ENCODE measurements around the gene THBS2.

The THBS2 gene

DNA sequence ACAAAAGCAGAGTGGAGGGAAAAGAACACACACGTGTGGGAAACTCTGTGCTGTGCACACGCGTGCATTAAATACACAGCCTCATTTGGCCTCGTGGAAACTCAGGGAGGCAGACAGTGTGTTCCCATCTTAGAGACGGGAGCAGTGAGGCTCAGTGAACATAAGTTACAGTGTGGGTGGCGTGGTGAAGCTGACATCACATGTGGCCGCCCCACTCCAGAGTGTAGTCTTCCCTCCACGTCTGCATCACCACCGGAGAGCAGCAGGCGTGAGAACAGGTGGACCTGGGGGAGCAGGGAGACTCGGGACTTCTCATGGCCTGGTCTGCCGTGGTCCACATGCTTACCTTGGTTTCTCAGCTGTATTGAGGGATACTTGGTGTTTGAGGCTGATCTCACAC lies 51.7 kb downstream of the THBS2 start:
- H3K4me3 ChIP-seq (replicated peaks; ENCODE audit: insufficient read depth, low read length) = no peak overlapping the region
- no peak for DNase-seq (ENCODE audit: low read depth in 1 of 2, low spot score in 1 of 2)
- no peaks in the 10 kb centered on the region for H3K27me3 ChIP-seq (ENCODE audit: insufficient read depth, poor library complexity, severe bottlenecking)
- no peak for TF ChIP-seq SPI1 (IDR thresholded peaks at IDR 0.05; ENCODE audit: borderline replicate concordance, low read depth)
- TF ChIP-seq, protein P1, sequence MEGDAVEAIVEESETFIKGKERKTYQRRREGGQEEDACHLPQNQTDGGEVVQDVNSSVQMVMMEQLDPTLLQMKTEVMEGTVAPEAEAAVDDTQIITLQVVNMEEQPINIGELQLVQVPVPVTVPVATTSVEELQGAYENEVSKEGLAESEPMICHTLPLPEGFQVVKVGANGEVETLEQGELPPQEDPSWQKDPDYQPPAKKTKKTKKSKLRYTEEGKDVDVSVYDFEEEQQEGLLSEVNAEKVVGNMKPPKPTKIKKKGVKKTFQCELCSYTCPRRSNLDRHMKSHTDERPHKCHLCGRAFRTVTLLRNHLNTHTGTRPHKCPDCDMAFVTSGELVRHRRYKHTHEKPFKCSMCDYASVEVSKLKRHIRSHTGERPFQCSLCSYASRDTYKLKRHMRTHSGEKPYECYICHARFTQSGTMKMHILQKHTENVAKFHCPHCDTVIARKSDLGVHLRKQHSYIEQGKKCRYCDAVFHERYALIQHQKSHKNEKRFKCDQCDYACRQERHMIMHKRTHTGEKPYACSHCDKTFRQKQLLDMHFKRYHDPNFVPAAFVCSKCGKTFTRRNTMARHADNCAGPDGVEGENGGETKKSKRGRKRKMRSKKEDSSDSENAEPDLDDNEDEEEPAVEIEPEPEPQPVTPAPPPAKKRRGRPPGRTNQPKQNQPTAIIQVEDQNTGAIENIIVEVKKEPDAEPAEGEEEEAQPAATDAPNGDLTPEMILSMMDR (IDR thresholded peaks at IDR 0.05; ENCODE audit: insufficient read depth, low read length) = no peak
- H3K27ac ChIP-seq (replicated peaks) = no peak overlapping the region

DNA sequence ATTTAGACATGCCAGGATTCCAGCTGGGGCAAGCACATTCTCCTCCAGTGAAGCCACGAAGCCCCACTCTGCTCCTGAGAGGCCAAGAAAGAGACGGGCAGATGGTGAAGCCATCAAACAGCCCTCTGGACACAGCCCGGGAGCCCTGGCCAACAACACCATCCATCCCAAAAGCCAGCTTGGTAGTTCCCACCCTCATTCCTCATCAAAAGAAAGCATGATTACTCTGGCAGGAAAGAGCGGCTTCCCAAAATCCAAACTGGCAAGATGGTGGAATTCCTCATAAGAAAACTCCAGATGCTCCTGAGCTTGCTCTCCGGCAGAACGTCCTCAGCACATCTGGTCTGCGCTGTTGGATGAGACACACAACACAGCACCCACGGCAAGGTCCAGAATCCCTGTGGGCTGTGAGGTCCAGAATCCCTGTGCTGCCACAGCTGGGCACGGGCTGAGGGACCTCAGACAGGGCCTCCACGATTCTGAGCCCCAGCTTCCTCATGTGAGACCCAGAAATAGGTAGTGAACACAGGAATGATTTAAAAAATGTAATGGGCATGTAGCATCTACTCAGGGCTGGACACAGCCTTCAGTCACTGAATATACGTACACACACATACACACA lies 52.6 kb downstream of the THBS2 start:
- no peak overlapping the region for H3K4me3 ChIP-seq (replicated peaks; ENCODE audit: insufficient read depth, low read length)
- no peak for TF ChIP-seq POLR2AphosphoS5 (IDR thresholded peaks at IDR 0.05; ENCODE audit: low read depth)
- TF ChIP-seq GABPA (IDR thresholded peaks at IDR 0.05; ENCODE audit: low read depth) = no peak
- TF ChIP-seq, protein P1 (IDR thresholded peaks at IDR 0.05; ENCODE audit: insufficient read depth, low read length) = no peak
- TF ChIP-seq, protein P2, sequence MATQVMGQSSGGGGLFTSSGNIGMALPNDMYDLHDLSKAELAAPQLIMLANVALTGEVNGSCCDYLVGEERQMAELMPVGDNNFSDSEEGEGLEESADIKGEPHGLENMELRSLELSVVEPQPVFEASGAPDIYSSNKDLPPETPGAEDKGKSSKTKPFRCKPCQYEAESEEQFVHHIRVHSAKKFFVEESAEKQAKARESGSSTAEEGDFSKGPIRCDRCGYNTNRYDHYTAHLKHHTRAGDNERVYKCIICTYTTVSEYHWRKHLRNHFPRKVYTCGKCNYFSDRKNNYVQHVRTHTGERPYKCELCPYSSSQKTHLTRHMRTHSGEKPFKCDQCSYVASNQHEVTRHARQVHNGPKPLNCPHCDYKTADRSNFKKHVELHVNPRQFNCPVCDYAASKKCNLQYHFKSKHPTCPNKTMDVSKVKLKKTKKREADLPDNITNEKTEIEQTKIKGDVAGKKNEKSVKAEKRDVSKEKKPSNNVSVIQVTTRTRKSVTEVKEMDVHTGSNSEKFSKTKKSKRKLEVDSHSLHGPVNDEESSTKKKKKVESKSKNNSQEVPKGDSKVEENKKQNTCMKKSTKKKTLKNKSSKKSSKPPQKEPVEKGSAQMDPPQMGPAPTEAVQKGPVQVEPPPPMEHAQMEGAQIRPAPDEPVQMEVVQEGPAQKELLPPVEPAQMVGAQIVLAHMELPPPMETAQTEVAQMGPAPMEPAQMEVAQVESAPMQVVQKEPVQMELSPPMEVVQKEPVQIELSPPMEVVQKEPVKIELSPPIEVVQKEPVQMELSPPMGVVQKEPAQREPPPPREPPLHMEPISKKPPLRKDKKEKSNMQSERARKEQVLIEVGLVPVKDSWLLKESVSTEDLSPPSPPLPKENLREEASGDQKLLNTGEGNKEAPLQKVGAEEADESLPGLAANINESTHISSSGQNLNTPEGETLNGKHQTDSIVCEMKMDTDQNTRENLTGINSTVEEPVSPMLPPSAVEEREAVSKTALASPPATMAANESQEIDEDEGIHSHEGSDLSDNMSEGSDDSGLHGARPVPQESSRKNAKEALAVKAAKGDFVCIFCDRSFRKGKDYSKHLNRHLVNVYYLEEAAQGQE (IDR thresholded peaks at IDR 0.05; ENCODE audit: insufficient replicate concordance, low read depth) = no peak
- H3K27ac ChIP-seq (replicated peaks) = no peak overlapping the region
- DNase-seq (ENCODE audit: low read depth in 1 of 2, low spot score in 1 of 2) = no peak
- H3K27me3 ChIP-seq (ENCODE audit: insufficient read depth, poor library complexity, severe bottlenecking) = no peaks in the 10 kb centered on the region

DNA sequence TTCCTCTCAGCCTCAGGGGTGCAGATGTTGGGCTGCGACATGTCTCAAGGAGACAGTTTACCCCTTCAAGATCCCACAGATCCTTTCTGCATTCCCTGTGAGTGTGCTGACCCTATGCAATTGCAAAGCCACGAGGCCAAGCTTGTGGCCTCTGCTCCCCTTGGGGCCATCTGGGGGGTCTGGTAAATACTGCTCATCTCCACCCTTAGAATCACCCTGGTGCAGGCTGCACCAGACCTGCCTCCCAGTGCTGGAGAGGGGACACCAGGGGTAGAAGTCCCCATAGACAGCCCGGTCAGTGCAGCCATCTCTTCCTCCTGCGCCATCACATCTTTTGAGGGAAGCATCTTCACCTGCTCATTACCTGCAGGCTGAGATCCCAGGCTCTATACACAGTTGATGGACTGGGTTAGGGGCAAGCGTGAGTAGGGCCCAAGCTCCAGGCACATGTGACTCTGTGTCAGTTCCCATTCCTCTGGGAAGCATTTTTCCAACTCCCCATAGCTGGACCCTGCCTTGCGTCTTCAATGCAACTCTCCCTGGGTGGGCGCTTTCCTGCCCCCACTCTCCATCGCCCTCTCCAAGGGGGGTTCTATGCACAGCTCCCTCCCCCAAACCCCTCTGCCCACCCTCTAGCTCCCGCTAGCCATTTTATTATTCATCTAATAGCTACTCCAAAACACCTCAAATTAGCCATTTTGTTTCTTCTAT lies 53.9 kb downstream of the THBS2 start:
- DNase-seq (ENCODE audit: low read depth in 1 of 2, low spot score in 1 of 2) = no peak
- no peak for TF ChIP-seq POLR2AphosphoS5 (IDR thresholded peaks at IDR 0.05; ENCODE audit: low read depth)
- no peak for TF ChIP-seq SPI1 (IDR thresholded peaks at IDR 0.05; ENCODE audit: borderline replicate concordance, low read depth)
- TF ChIP-seq, protein P1 (IDR thresholded peaks at IDR 0.05; ENCODE audit: insufficient read depth, low read length) = no peak
- TF ChIP-seq, protein P2 (IDR thresholded peaks at IDR 0.05; ENCODE audit: insufficient replicate concordance, low read depth) = no peak
- TF ChIP-seq GABPA (IDR thresholded peaks at IDR 0.05; ENCODE audit: low read depth) = no peak

More for the DNA sequence above, 53.9 kb downstream of the THBS2 start:
- Histone ChIP-seq H3K27me3 (ENCODE audit: insufficient read depth, poor library complexity, severe bottlenecking) (no peaks in the 10 kb centered on the region), H3K4me3 (replicated peaks; ENCODE audit: insufficient read depth, low read length) (no peak overlapping the region), H3K27ac (replicated peaks) (no peak overlapping the region)

All from HL-60 (cell line).